Measurements from ENCODE around the gene WDR86. TPM values are rescaled to one million over a fixed set of nuclear protein-coding genes. Genes with fewer than 3 reads are reported as not detected.

Gene WDR86
- total and polyA plus RNA-seq, 2 of the 4 experiments (the other 2 are of a cell fraction), result not detected

- Histone ChIP-seq H3K27ac (ENCODE audit: insufficient read depth, low read length) (no peak overlapping the region), H3K23ac (ENCODE audit: low read depth, low read length) (no peak overlapping the region), H4K20me1 (ENCODE audit: insufficient read depth, low read length) (no peaks in the 10 kb centered on the region), H2AK5ac (ENCODE audit: low read depth, low read length) (no peak overlapping the region), H3K9ac (ENCODE audit: low read depth, low read length) (no peak overlapping the region), H3K4me1 (ENCODE audit: control insufficient read depth, insufficient read depth, low read length) (no peaks in the 10 kb centered on the region; the same call in 1 of the 2 replicates), H3K18ac (ENCODE audit: low read depth, low read length) (no peak overlapping the region), H3K14ac (replicated peaks; ENCODE audit: low read depth, low read length) (no peak overlapping the region), H2BK20ac (ENCODE audit: low read depth, low read length) (no peak overlapping the region), H2AK9ac (replicated peaks; ENCODE audit: low read depth, low read length, poor library complexity) (no peak overlapping the region), H2BK5ac (ENCODE audit: low read depth, low read length, poor library complexity, severe bottlenecking) (no peak overlapping the region), H2AFZ (replicated peaks; ENCODE audit: low read length, poor library complexity) (no peak overlapping the region), H4K91ac (ENCODE audit: insufficient read depth, low read depth, low read length) (no peak overlapping the region), H2BK120ac (ENCODE audit: low read depth, low read length) (no peak overlapping the region), H3K56ac (ENCODE audit: extremely low read depth, insufficient read depth, low read length) (no peak overlapping the region), H2BK15ac (ENCODE audit: low read depth, low read length) (no peak overlapping the region), H3K79me1 (ENCODE audit: low read depth in 1 of 2, low read length in 2 of 2) (no peaks in the 10 kb centered on the region), H4K5ac (ENCODE audit: low read depth, low read length) (no peak overlapping the region), H3K4me3 (ENCODE audit: insufficient read depth, low read depth, low read length) (no peak overlapping the region), H3K27me3 (ENCODE audit: control insufficient read depth, insufficient read depth, low read length) (peaks cover 14% of the 10 kb centered on the region), H3K4me2 (ENCODE audit: low read depth, low read length) (no peak overlapping the region), H3K9me1 (ENCODE audit: insufficient read depth, low read length) (no peaks in the 10 kb centered on the region), H4K8ac (ENCODE audit: low read depth in 2 of 2, low read length in 2 of 2) (no peak overlapping the region), H3K9me3 (ENCODE audit: control insufficient read depth, insufficient read depth, low read length) (no peaks in the 10 kb centered on the region), H3K36me3 (ENCODE audit: control insufficient read depth, insufficient read depth, low read length) (no peaks in the 10 kb centered on the region), H3K4ac (ENCODE audit: low read depth, low read length) (no peak overlapping the region)
- dilution Hi-C loops (cut with HindIII; ENCODE audit: low sequenced_read_pairs, unreplicated experiment) (no loop called here), intact Hi-C loops (cut with micrococcal nuclease) (no loop called here), in situ Hi-C loops (cut with MboI; ENCODE audit: low sequenced_read_pairs) (no loop called here)
- POLR2A ChIA-PET (ENCODE audit: unreplicated experiment), result no interaction called here
- 82% methylated on average over 8 of the region's 20 CpGs; no CpG with 5 or more reads in 1 of the 2 experiments for WGBS, 2 experiments (ENCODE audit: extremely low coverage in 2 of 2, insufficient read length in 1 of 2)
- no peak for TF ChIP-seq NFE2L2 (IDR thresholded peaks at IDR 0.05; ENCODE audit: low read depth, low read length)
- no peak for TF ChIP-seq FOS (IDR thresholded peaks at IDR 0.05; ENCODE audit: low read depth, low read length)
- no peak for TF ChIP-seq USF2 (IDR thresholded peaks at IDR 0.05; ENCODE audit: low read depth, low read length)
- no peak for TF ChIP-seq RFX5 (IDR thresholded peaks at IDR 0.05; ENCODE audit: low read depth, low read length)
- TF ChIP-seq SMC3 (IDR thresholded peaks at IDR 0.05; ENCODE audit: low read depth, low read length), result no peak
- no peak for TF ChIP-seq CEBPB (IDR thresholded peaks at IDR 0.05; ENCODE audit: low read depth, low read length)
- BruUV-seq (replicated peaks), result no TSS peak
- CTCF ChIA-PET, result no interaction called here
- ATAC-seq (ENCODE audit: low read depth) (no peak), DNase-seq (no peak)
Observed at GRCh38 chr7:151435103-151435916, 25.5 kb upstream of the WDR86 start.
